Keratinocyte (primary cell): ENCODE results near the gene NPC2.

Experiments
- EZH2 ChIP-seq: IDR thresholded peaks from one replicate; pipeline ENCODE4 v1.6.1; 2012; ENCODE audit warnings: inconsistent platforms, mild to moderate bottlenecking, low read length, moderate library complexity
- TF ChIP-seq, protein P1 (sequence below), 3 experiments: IDR thresholded peaks in 1 of 3; conservative IDR thresholded peaks in 1 of 3; optimal IDR thresholded peaks in 1 of 3; 2 replicates in 2 of 3; 3 replicates in 1 of 3; pipeline versions ENCODE3 to v1.5.1; 2011; ENCODE audit warnings: low read length in 3 of 3, mild to moderate bottlenecking in 3 of 3, moderate library complexity in 2 of 3, control low read depth in 1 of 3, inconsistent platforms in 1 of 3; ENCODE audit not compliant: insufficient read depth in 2 of 3; ENCODE audit errors: extremely low read depth in 1 of 3

- TF ChIP-seq, protein P1, sequence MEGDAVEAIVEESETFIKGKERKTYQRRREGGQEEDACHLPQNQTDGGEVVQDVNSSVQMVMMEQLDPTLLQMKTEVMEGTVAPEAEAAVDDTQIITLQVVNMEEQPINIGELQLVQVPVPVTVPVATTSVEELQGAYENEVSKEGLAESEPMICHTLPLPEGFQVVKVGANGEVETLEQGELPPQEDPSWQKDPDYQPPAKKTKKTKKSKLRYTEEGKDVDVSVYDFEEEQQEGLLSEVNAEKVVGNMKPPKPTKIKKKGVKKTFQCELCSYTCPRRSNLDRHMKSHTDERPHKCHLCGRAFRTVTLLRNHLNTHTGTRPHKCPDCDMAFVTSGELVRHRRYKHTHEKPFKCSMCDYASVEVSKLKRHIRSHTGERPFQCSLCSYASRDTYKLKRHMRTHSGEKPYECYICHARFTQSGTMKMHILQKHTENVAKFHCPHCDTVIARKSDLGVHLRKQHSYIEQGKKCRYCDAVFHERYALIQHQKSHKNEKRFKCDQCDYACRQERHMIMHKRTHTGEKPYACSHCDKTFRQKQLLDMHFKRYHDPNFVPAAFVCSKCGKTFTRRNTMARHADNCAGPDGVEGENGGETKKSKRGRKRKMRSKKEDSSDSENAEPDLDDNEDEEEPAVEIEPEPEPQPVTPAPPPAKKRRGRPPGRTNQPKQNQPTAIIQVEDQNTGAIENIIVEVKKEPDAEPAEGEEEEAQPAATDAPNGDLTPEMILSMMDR (optimal IDR thresholded peaks at IDR 0.05 in 1 of 3, IDR thresholded peaks at IDR 0.05 in 1 of 3, conservative IDR thresholded peaks at IDR 0.05 in 1 of 3; ENCODE audit: extremely low read depth in 1 of 3, insufficient read depth in 2 of 3, low read length in 3 of 3), result no peak
- no peak for TF ChIP-seq EZH2
These were observed 12.0 kb upstream of the NPC2 start for GRCh38 chr14:74504874-74505720.
